Measurements from ENCODE around the gene ATP2A3. TPM values are rescaled to one million over a fixed set of nuclear protein-coding genes. Genes with fewer than 3 reads are reported as not detected.

ATP2A3 gene
- total and polyA plus RNA-seq, 2 donors (not counting 3 experiments of a cell fraction or from before 2014, with no cell fraction given): 0.37 to 0.55 TPM

DNA sequence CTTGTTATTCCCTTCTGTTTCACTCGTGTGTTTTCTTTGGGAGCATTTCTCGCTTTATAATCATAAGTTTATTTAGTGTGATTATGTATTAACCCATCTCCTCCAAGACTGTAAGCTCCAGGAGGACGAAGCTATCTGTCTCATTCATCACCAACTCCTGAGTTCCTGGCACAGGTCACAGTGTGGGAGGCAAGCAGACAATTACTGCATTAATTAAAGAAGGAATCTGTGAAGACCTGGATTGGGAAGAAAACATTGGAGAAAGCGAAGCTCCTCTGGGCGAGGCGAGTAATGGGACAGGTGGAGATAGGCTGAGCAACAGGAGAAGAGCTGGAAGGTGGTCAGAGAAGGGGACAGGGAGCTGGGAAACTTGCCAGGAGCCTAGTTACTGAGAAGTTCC is 63.6 kb downstream of the ATP2A3 start:
- Histone ChIP-seq H3K9ac (replicated peaks; ENCODE audit: extremely low read depth, insufficient read depth, low read length) (no peak overlapping the region), H3K79me2 (ENCODE audit: control insufficient read depth, insufficient read depth, low read length) (no peaks in the 10 kb centered on the region), H3K9me3 (replicated peaks; ENCODE audit: control insufficient read depth, insufficient read depth, low read length) (no peaks in the 10 kb centered on the region), H3K4me1 (ENCODE audit: control insufficient read depth, extremely low read depth, insufficient read depth, low read length) (no peaks in the 10 kb centered on the region), H4K20me1 (replicated peaks; ENCODE audit: control insufficient read depth, extremely low read depth, insufficient read depth, low read length) (no peaks in the 10 kb centered on the region), H3K4me2 (ENCODE audit: insufficient read depth, low read length) (no peak overlapping the region), H3K27me3 (ENCODE audit: control insufficient read depth in 2 of 2, insufficient read depth in 2 of 2, low read length in 2 of 2) (no peaks in the 10 kb centered on the region), H3K36me3 (ENCODE audit: control insufficient read depth in 2 of 2, extremely low read depth in 1 of 2, insufficient read depth in 2 of 2, low read length in 2 of 2) (no peaks in the 10 kb centered on the region), H3K9me1 (replicated peaks; ENCODE audit: control insufficient read depth, extremely low read depth, insufficient read depth, low read length) (no peaks in the 10 kb centered on the region), H3K4me3 (replicated peaks in 1 of 3; ENCODE audit: insufficient read depth in 1 of 3, low read depth in 1 of 3, low read length in 3 of 3) (no peak overlapping the region), H2AFZ (ENCODE audit: low read depth, low read length) (no peak overlapping the region), H3K27ac (ENCODE audit: insufficient read depth, low read depth, low read length) (no peak overlapping the region)
- dilution Hi-C loops (cut with MboI; ENCODE audit: extremely low pct_ligation_motif_present, low sequenced_read_pairs) (no loop called here), intact Hi-C loops (cut with micrococcal nuclease) (no loop called here)
- BruUV-seq (replicated peaks): no TSS peak
- CTCF ChIA-PET: interaction anchor here (0.7 to 2.7 kb wide), 3 partner anchors 13 to 166 kb away, joined by 3 to 24 read pairs (median 4); partner anchors contain the start of gene NCBP3
- POLR2A ChIA-PET: no interaction called here
- DNase-seq (ENCODE audit: low read depth, low spot score): no peak
- TF ChIP-seq POLR2AphosphoS5 (IDR thresholded peaks at IDR 0.05; ENCODE audit: insufficient read depth, low read depth, low read length) (no peak), GATA2 (IDR thresholded peaks at IDR 0.05; ENCODE audit: insufficient read depth, insufficient read length, low read depth, low read length) (no peak), FOS (IDR thresholded peaks at IDR 0.05; ENCODE audit: borderline replicate concordance, insufficient read depth, low read length) (no peak), JUN (IDR thresholded peaks at IDR 0.05; ENCODE audit: borderline replicate concordance, insufficient read depth, insufficient read length, low read depth) (no peak), POLR2A (IDR thresholded peaks at IDR 0.05; ENCODE audit: low read depth, low read length) (no peak), EZH2 (IDR thresholded peaks at IDR 0.05; ENCODE audit: borderline replicate concordance, low read depth, low read length, severe bottlenecking) (no peak), MYC (IDR thresholded peaks at IDR 0.05; ENCODE audit: low read depth, low read length) (no peak)
- TF ChIP-seq, protein P1, sequence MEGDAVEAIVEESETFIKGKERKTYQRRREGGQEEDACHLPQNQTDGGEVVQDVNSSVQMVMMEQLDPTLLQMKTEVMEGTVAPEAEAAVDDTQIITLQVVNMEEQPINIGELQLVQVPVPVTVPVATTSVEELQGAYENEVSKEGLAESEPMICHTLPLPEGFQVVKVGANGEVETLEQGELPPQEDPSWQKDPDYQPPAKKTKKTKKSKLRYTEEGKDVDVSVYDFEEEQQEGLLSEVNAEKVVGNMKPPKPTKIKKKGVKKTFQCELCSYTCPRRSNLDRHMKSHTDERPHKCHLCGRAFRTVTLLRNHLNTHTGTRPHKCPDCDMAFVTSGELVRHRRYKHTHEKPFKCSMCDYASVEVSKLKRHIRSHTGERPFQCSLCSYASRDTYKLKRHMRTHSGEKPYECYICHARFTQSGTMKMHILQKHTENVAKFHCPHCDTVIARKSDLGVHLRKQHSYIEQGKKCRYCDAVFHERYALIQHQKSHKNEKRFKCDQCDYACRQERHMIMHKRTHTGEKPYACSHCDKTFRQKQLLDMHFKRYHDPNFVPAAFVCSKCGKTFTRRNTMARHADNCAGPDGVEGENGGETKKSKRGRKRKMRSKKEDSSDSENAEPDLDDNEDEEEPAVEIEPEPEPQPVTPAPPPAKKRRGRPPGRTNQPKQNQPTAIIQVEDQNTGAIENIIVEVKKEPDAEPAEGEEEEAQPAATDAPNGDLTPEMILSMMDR (IDR thresholded peaks at IDR 0.05; ENCODE audit: extremely low read depth in 1 of 2, insufficient read depth in 1 of 2, low read depth in 1 of 2, low read length in 2 of 2): no peak
- TF ChIP-seq, protein P2, sequence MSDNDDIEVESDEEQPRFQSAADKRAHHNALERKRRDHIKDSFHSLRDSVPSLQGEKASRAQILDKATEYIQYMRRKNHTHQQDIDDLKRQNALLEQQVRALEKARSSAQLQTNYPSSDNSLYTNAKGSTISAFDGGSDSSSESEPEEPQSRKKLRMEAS (IDR thresholded peaks at IDR 0.05; ENCODE audit: insufficient read depth, insufficient read length): no peak
- FAIRE-seq: no peak
